ENCODE data around the gene NLRP6.

DNA sequence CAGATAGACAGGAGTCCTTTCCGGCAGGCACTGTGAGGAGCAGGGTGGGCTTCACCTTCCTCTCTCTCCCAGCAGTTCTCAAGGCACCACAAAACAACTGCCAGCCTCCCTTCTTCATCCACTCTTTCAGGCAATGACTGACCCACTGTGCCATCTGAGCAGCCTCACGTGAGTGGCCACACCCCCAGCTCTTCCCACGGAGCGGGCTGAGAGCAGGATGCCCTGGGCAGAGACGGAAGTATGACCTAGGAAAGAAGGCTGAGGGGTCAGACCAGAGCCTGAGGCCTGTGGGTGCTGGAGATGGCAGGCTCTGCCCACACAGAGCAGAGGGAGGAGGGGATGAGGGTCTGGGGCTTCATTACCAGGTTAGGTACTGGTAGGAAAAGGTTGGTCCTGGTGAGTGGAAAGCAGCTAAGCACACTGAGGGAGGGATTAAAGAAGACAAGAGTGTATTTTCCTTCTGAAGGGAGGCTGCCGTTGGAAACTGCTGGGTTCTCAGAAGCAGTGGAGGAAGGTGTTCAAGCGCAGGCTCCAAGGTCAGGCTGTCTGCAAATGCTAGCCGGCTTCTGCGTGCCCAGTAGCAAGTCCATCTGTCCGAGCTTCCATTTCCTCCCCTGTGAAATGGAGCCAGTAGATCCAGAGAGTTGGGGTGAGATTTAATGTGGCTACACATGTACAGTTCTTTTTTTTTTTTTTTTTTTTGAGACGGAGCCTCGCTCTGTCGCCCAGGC, 4.6 kb downstream of the NLRP6 start:
- TF ChIP-seq POLR2A (IDR thresholded peaks at IDR 0.05), result no peak
- TF ChIP-seq, protein P1, sequence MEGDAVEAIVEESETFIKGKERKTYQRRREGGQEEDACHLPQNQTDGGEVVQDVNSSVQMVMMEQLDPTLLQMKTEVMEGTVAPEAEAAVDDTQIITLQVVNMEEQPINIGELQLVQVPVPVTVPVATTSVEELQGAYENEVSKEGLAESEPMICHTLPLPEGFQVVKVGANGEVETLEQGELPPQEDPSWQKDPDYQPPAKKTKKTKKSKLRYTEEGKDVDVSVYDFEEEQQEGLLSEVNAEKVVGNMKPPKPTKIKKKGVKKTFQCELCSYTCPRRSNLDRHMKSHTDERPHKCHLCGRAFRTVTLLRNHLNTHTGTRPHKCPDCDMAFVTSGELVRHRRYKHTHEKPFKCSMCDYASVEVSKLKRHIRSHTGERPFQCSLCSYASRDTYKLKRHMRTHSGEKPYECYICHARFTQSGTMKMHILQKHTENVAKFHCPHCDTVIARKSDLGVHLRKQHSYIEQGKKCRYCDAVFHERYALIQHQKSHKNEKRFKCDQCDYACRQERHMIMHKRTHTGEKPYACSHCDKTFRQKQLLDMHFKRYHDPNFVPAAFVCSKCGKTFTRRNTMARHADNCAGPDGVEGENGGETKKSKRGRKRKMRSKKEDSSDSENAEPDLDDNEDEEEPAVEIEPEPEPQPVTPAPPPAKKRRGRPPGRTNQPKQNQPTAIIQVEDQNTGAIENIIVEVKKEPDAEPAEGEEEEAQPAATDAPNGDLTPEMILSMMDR (IDR thresholded peaks at IDR 0.05), result no peak
